GM06990 (cell line): Measurements from ENCODE around the gene SGCE.

Experiments used
- DNase-seq: peaks from one replicate; pipeline ENCODE4 v3.0.0-alpha.2; 2011; ENCODE audit not compliant: insufficient read length; ENCODE audit errors: extremely low read depth
- H3K27me3 ChIP-seq: replicated peaks from 2 replicates; pipeline ENCODE4 v1.6.0; 2011; ENCODE audit warnings: low read length; ENCODE audit not compliant: control insufficient read depth, insufficient read depth
- H3K36me3 ChIP-seq: 2 replicates; pipeline ENCODE4 v1.5.1; 2011; ENCODE audit warnings: low read length; ENCODE audit not compliant: control insufficient read depth, insufficient read depth
- H3K4me3 ChIP-seq: replicated peaks from 2 replicates; pipeline ENCODE4 v1.5.1; 2011; ENCODE audit warnings: low read depth, mild to moderate bottlenecking, control low read depth, low read length
- CTCF ChIP-seq: IDR thresholded peaks from 2 replicates; pipeline ENCODE4 v1.5.1; 2011; ENCODE audit warnings: low read length, control low read depth, mild to moderate bottlenecking, inconsistent platforms; ENCODE audit not compliant: insufficient read depth, poor library complexity, severe bottlenecking

Gene SGCE

DNA sequence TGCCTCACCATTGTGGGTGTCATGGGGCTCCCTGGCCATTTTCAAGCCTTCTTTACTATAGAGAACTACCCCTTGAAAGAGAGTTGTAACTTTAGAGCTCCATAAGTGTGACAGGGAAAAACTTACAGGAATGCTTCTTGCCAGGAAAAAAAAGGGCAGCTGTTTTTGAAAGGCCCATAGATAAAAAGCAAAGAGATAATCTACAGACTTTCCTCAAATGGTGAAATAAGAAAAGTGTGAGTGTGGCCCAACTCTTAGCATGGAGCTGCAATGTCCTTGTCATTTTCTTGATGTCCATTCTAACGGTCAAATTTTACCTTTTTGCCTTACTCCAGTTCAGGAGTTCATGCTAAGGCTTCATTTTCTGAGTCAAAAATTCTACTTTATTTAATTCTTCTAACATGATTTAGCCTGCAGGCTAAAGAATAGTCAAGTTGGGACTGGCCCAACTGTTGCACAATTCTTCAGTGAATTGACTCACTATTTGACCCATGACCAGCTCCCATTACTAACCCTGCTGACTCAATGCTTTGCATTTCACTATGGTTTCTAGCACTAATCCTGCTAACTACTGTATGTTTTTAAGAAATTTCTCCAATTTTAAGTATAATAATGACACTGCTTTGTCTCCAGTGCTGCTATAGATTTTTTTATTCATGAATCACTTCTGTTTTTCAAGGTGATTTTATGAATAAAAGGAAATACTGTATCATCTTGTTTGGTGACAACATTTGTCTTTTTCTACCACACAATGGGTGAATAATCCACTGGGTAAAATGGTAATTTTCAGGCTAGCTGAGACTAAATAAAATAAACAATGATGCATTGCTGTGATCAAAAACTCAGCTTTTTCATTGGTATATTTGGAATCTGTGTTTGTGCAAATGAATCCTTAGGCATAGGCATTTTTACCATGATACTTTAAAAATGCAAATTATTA lies 41.4 kb upstream of the SGCE start:
- no peak overlapping the region for H3K4me3 ChIP-seq
- no peak for TF ChIP-seq CTCF
- DNase-seq = no peak
- no peaks in the 10 kb centered on the region for H3K27me3 ChIP-seq
- H3K36me3 ChIP-seq = no peaks in the 10 kb centered on the region

GRCh38 chr7:94687810-94688209 lies 31.9 kb upstream of the SGCE start:
- no peaks in the 10 kb centered on the region for H3K27me3 ChIP-seq
- no peak overlapping the region for H3K4me3 ChIP-seq
- H3K36me3 ChIP-seq = no peaks in the 10 kb centered on the region
- no peak for DNase-seq
- no peak for TF ChIP-seq CTCF

DNA sequence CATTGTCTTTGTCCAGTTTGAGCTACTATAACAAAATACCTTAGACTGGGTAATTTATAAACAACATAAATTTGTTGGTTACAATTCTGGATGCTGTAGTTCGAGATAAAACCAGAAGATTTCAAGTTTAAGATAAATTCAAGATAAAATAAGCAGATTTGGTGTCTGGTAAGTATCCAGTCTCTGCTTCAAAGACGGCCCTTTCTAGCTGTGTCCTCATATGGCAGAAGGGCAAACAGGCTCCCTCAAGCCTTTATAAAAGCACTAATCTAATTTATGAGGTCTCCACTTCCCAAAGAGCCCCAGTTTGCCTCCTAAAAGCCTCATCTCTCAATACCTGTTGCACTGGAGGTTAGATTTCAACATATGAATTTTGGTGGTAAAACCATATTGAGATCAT lies 31.1 kb upstream of the SGCE start:
- no peaks in the 10 kb centered on the region for H3K27me3 ChIP-seq
- no peak for TF ChIP-seq CTCF
- no peaks in the 10 kb centered on the region for H3K36me3 ChIP-seq
- no peak overlapping the region for H3K4me3 ChIP-seq
- DNase-seq = no peak

DNA sequence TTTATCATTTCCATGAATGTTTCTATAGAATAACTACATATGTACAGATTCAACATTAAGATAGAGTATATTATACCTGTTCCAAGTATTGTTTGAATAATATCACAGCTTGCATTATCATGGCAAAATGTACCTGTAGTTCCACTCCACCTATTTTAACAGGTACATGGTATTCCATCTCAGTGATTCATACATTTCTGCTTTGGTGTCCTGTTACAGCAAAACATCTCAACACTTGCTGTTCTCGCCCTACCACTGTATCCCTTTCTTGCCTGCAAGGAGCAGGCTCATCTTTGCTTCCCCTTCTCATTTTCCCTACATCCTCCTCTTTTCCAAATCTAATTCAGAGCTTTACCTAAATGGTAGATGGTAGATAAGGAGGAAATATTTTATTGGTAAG lies 27.1 kb upstream of the SGCE start:
- TF ChIP-seq CTCF = no peak
- Histone ChIP-seq H3K4me3 (no peak overlapping the region), H3K36me3 (no peaks in the 10 kb centered on the region), H3K27me3 (no peaks in the 10 kb centered on the region)
- no peak for DNase-seq

- no peak for DNase-seq
- Histone ChIP-seq H3K36me3 (no peaks in the 10 kb centered on the region), H3K4me3 (no peak overlapping the region), H3K27me3 (no peaks in the 10 kb centered on the region)
- TF ChIP-seq CTCF = no peak
Observed at GRCh38 chr7:94679358-94679757, 23.4 kb upstream of the SGCE start.

DNA sequence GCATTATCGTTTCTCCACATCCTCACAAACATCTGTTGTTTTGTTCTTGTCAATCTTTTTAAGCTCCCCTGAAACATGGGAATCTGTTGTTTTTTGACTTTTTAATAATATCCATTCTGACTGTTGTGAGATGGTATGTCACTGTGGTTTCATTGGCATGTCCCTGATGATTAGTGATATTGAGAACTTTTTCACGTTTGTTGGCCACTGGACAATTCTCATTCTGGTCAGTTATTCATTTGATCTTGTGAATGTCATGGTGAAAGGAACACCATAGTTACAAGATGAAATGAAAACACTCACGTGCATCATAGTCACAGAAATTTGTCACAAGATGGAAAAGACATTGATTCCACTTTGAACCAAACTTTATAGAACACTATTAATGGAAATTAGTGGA lies 20.5 kb upstream of the SGCE start:
- no peaks in the 10 kb centered on the region for H3K27me3 ChIP-seq
- TF ChIP-seq CTCF = no peak
- DNase-seq = no peak

More for the DNA sequence above, 20.5 kb upstream of the SGCE start:
- H3K36me3 ChIP-seq = no peaks in the 10 kb centered on the region
- no peak overlapping the region for H3K4me3 ChIP-seq
